GM21619 (cell line): Measurements from ENCODE around the gene OGFOD3.

Source experiments
- ATAC-seq: cut with Tn5 transposase; IDR thresholded peaks from one replicate; pipeline ENCODE4 v1.9.1; 2021; ENCODE audit not compliant: unreplicated experiment

Gene OGFOD3

GRCh38 chr17:82407255-82407654, 11.1 kb downstream of the OGFOD3 start:
- ATAC-seq = no peak

- no peak for ATAC-seq
Observed at GRCh38 chr17:82406131-82406671, 12.2 kb downstream of the OGFOD3 start.

- no peak for ATAC-seq
Observed at GRCh38 chr17:82405051-82405450, 13.3 kb downstream of the OGFOD3 start.

GRCh38 chr17:82403662-82404660, 14.4 kb downstream of the OGFOD3 start:
- ATAC-seq = no peak

GRCh38 chr17:82402865-82403264, 15.5 kb downstream of the OGFOD3 start:
- peak; percentile 76 for ATAC-seq

- ATAC-seq = peak; percentile 57
Observed at GRCh38 chr17:82400830-82401229, 17.6 kb downstream of the OGFOD3 start.

- no peak for ATAC-seq
Observed at GRCh38 chr17:82400206-82400605, 18.2 kb downstream of the OGFOD3 start.

- ATAC-seq = no peak
Observed at GRCh38 chr17:82399601-82400101, 18.7 kb downstream of the OGFOD3 start.

- ATAC-seq = no peak
Observed at GRCh38 chr17:82399041-82399441, 19.3 kb downstream of the OGFOD3 start.

GRCh38 chr17:82397449-82398335, 20.7 kb downstream of the OGFOD3 start:
- ATAC-seq = no peak

- no peak for ATAC-seq
Observed at GRCh38 chr17:82396601-82397435, 21.6 kb downstream of the OGFOD3 start.

- no peak for ATAC-seq
Observed at GRCh38 chr17:82394278-82394677, 24.1 kb downstream of the OGFOD3 start.

GRCh38 chr17:82392941-82393340, 25.4 kb downstream of the OGFOD3 start:
- ATAC-seq = no peak

- no peak for ATAC-seq
Observed at GRCh38 chr17:82392209-82392920, 26.0 kb downstream of the OGFOD3 start.

- ATAC-seq = no peak
Observed at GRCh38 chr17:82391496-82392066, 26.8 kb downstream of the OGFOD3 start.

GRCh38 chr17:82390860-82391435, 27.4 kb downstream of the OGFOD3 start:
- no peak for ATAC-seq

GRCh38 chr17:82390015-82390859, 28.1 kb downstream of the OGFOD3 start:
- ATAC-seq = no peak

- ATAC-seq = no peak
Observed at GRCh38 chr17:82389379-82389778, 29.0 kb downstream of the OGFOD3 start.
